ENCODE results near the gene KRT15.

Gene KRT15

DNA sequence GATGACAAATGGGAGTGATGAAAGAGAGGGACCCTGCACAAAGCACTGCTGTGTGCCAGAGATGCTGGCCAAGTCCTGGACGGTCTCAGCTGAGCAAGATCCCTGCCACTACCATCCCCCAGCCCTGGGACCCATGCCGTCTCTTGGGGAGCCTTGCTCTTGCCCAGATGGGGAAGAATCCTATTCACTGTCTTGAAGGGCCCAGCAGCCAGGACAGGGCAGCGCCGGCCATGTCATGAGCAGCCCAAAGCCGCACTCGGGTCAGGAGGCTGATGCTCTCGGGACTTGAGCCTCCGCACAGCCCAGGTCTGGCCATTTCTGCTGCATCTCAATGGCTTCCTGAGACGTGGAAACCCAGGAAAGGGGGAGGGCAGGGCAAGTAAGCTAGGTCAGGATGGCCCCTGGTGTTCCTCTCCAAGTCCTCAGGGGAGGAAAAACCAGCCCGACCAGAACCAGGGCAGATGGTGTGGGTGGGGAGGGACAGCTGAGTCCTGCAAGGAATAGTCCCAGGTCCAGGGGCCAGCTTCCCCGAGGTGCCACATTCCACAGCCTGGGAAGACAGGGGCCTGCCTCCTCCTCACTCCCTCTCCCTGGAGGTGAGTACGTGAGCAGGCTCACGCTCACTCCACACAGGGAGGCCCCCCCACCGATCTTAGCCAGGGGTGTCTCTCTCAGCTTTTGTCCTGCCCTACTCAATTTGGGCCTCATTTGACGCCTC is 17.2 kb upstream of the KRT15 start:
- Histone ChIP-seq H3K27ac (ENCODE audit: low read depth, low read length) (no peak overlapping the region), H3K4me1 (ENCODE audit: control insufficient read depth, insufficient read depth, low read length) (peaks cover 9% of the 10 kb centered on the region; the same call in 1 of the 2 replicates), H3K9ac (ENCODE audit: low read depth, low read length) (no peak overlapping the region), H3K4me3 (ENCODE audit: low read depth, low read length) (no peak overlapping the region), H3K36me3 (ENCODE audit: control insufficient read depth, insufficient read depth, low read length) (no peaks in the 10 kb centered on the region), H3K9me3 (ENCODE audit: control insufficient read depth, insufficient read depth, low read length) (no peaks in the 10 kb centered on the region), H3K27me3 (ENCODE audit: control insufficient read depth, insufficient read depth, low read length) (no peaks in the 10 kb centered on the region)

DNA sequence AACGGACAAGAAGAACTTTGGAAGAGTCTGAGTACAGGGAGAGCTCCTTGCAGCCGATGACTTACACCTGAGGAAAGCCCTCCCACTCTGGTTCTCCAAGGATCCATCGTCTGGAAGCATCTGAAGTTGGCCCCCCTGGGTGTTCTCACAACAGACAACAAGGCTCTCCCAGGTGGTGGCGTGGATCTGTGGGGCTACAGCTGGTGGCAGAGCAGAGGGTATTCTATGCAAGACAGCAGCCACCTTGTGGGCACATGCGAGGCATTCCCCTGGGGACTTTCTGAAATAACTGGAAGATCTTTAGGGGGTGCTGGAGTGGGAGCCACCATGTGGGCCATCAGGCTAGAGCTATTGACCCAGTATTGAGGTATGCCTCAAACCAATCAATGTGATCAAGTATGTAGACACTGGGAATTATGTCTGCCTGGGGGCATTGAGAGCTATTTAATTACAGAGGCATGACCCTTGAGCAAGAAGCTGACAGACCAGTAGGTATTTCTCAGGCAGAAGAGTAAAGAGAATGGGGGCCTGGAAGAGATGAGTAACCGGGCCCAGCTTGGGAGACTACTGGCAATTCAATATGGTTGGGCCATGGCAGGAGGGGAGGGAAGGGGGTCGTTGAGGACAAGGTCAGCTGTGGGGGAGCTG is 16.3 kb upstream of the KRT15 start:
- no peak overlapping the region for H3K9ac ChIP-seq (ENCODE audit: low read depth, low read length)
- no peak overlapping the region for H3K27ac ChIP-seq (ENCODE audit: low read depth, low read length)
- peaks cover 9% of the 10 kb centered on the region; the same call in 1 of the 2 replicates for H3K4me1 ChIP-seq (ENCODE audit: control insufficient read depth, insufficient read depth, low read length)
- H3K36me3 ChIP-seq (ENCODE audit: control insufficient read depth, insufficient read depth, low read length): no peaks in the 10 kb centered on the region
- H3K4me3 ChIP-seq (ENCODE audit: low read depth, low read length): no peak overlapping the region
- H3K9me3 ChIP-seq (ENCODE audit: control insufficient read depth, insufficient read depth, low read length): no peaks in the 10 kb centered on the region
- H3K27me3 ChIP-seq (ENCODE audit: control insufficient read depth, insufficient read depth, low read length): no peaks in the 10 kb centered on the region

DNA sequence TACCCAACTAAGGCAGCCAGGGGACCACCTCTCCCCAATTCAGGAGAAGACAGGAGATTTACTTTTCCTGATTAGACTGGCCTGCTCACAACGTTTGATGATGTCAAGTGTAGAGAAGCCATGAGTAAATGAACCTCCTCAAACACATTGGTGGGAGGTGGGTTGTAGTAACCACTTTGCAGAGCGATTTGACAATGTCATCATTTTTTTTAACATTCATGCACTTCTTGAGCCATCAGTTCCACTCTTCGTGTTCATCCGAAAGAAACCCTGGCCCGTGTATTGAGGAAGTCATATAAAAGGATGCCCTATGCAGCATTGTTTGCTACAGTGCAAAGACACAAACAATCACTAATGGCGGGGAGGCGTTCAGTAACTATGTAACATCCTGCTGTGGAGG is 14.9 kb upstream of the KRT15 start:
- H3K4me3 ChIP-seq (ENCODE audit: low read depth, low read length): no peak overlapping the region
- no peak overlapping the region for H3K27ac ChIP-seq (ENCODE audit: low read depth, low read length)
- peaks cover 14% of the 10 kb centered on the region; the same call in 1 of the 2 replicates for H3K4me1 ChIP-seq (ENCODE audit: control insufficient read depth, insufficient read depth, low read length)
- H3K27me3 ChIP-seq (ENCODE audit: control insufficient read depth, insufficient read depth, low read length): no peaks in the 10 kb centered on the region
- H3K36me3 ChIP-seq (ENCODE audit: control insufficient read depth, insufficient read depth, low read length): no peaks in the 10 kb centered on the region
- no peak overlapping the region for H3K9ac ChIP-seq (ENCODE audit: low read depth, low read length)
- no peaks in the 10 kb centered on the region for H3K9me3 ChIP-seq (ENCODE audit: control insufficient read depth, insufficient read depth, low read length)

DNA sequence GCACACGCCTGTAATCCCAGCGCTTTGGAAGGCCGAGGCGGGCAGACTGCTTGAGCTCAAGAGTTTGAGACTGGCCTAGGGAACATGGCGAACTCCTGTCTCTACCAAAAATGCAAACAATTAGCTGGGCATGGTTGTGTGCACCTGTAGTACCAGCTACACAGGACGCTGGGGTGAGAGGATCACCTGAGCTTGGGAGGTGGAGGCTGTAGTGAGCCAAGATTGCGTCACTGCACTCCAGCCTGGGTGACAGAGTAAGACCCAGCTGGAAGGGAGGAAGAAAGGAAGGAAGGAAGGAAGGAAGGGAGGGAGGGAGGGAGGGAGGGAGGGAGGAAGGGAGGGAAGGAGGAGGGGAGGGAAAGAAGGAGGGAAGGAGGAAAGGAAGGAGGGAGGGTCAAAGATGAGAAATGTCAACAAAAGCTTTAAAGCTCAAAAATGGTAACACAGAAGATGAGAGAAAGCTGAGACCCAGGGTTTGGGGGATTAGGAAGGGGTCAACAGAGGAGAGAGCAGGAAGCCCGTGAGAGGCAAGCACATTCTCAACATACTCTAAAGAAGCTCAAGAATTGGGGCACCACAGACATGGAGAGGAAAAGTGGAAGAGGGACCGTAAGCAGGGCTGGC is 14.4 kb upstream of the KRT15 start:
- Histone ChIP-seq H3K27ac (ENCODE audit: low read depth, low read length) (no peak overlapping the region), H3K36me3 (ENCODE audit: control insufficient read depth, insufficient read depth, low read length) (no peaks in the 10 kb centered on the region), H3K4me1 (ENCODE audit: control insufficient read depth, insufficient read depth, low read length) (peaks cover 15% of the 10 kb centered on the region), H3K27me3 (ENCODE audit: control insufficient read depth, insufficient read depth, low read length) (no peaks in the 10 kb centered on the region), H3K9me3 (ENCODE audit: control insufficient read depth, insufficient read depth, low read length) (no peaks in the 10 kb centered on the region), H3K4me3 (ENCODE audit: low read depth, low read length) (no peak overlapping the region), H3K9ac (ENCODE audit: low read depth, low read length) (no peak overlapping the region)

DNA sequence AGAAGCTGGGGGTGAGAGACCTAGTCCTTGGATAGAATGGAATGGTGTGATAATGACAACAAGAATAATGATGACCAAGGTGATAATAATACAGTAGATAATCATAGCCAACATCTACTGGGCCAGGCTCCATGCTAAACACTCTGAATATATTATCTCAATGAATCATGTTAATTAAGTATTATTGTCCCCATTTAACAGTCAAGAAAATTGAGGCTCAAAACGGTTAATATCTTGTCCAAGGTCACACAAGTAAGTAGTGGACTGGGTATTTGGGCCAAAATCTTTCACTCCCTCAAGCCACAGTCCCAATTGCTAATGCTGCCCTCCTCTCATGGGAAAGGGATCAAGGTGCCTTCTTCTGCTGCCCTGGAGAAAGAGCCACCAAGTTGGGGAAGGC is 13.3 kb upstream of the KRT15 start:
- Histone ChIP-seq H3K4me3 (ENCODE audit: low read depth, low read length) (no peak overlapping the region), H3K4me1 (ENCODE audit: control insufficient read depth, insufficient read depth, low read length) (peaks cover 15% of the 10 kb centered on the region), H3K27me3 (ENCODE audit: control insufficient read depth, insufficient read depth, low read length) (no peaks in the 10 kb centered on the region), H3K9ac (ENCODE audit: low read depth, low read length) (no peak overlapping the region), H3K27ac (ENCODE audit: low read depth, low read length) (no peak overlapping the region), H3K36me3 (ENCODE audit: control insufficient read depth, insufficient read depth, low read length) (no peaks in the 10 kb centered on the region), H3K9me3 (ENCODE audit: control insufficient read depth, insufficient read depth, low read length) (no peaks in the 10 kb centered on the region)

DNA sequence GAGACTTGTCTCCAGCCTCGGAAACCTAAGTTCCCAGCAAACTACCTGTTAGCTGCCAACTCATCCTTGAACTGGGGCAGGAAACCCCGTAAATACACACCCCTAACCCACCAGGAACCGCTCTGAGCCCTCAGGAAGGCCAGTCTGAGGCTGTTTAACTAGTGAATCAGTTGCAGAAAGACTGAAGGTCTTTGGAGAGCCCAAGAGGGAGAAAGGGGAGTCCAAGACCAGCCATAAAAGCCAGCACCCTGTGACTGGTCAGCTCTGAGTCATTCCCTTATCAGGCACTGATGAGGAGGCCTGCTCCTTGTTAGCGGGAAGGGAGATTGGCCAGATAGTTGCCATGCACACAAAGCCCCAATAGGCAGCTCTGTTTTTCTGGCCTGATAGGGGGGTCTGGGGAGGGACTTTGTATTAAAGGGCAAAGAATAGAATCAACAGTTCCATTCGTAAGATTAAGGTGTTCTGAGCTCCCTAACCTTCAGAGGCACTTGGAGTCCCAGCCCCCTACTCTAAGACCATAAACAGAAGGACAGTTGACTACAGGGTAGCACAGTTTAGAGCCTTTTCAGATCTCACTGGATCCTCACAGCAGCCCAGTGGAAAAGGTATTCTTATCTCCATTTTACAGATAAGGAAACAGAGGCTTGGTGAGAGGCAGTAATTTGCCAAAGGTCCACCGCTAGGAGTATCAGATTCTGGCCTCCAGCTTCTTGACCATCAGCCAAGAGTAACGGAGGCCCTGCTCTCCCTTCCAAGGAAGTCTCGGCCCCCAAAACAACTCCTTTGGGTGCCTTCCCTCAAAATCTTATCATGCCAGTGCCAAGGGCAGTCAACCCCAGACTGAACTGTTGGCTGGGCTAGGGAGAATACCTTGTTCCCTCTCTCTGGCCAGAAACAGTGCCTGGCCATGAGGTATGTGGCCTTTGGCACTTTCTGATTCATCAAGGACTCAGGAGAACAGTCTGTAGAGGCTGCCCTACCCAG is 11.7 kb upstream of the KRT15 start:
- Histone ChIP-seq H3K36me3 (ENCODE audit: control insufficient read depth, insufficient read depth, low read length) (peaks cover 3% of the 10 kb centered on the region), H3K9me3 (ENCODE audit: control insufficient read depth, insufficient read depth, low read length) (no peaks in the 10 kb centered on the region), H3K9ac (ENCODE audit: low read depth, low read length) (no peak overlapping the region), H3K4me3 (ENCODE audit: low read depth, low read length) (no peak overlapping the region), H3K4me1 (ENCODE audit: control insufficient read depth, insufficient read depth, low read length) (peaks cover 17% of the 10 kb centered on the region), H3K27me3 (ENCODE audit: control insufficient read depth, insufficient read depth, low read length) (no peaks in the 10 kb centered on the region), H3K27ac (ENCODE audit: low read depth, low read length) (peak overlapping the region; percentile 78)

DNA sequence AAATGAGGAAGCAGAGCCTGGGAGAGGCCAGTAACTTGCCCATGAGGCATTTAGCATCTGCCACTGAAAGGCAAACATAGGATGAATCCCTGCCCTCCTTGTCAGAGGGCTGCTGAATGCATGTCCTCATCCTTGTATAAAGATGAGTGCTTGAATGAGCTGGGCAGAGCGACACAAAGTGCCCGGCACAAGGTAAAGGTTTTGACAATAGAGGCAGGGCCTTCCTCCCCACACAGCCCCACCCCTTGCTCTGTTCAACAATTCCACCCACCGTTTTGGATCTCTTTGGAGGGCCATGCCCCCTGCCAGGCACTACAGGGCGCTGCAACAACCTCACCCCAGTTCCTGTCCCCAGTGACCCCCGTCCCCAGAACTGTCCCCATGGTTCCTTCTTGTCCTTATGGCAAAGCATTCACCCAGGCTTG is 10.8 kb upstream of the KRT15 start:
- Histone ChIP-seq H3K4me1 (ENCODE audit: control insufficient read depth, insufficient read depth, low read length) (peaks cover 17% of the 10 kb centered on the region), H3K27me3 (ENCODE audit: control insufficient read depth, insufficient read depth, low read length) (no peaks in the 10 kb centered on the region), H3K36me3 (ENCODE audit: control insufficient read depth, insufficient read depth, low read length) (peaks cover 12% of the 10 kb centered on the region), H3K27ac (ENCODE audit: low read depth, low read length) (peak overlapping the region; percentile 78), H3K4me3 (ENCODE audit: low read depth, low read length) (no peak overlapping the region), H3K9me3 (ENCODE audit: control insufficient read depth, insufficient read depth, low read length) (no peaks in the 10 kb centered on the region), H3K9ac (ENCODE audit: low read depth, low read length) (no peak overlapping the region)

DNA sequence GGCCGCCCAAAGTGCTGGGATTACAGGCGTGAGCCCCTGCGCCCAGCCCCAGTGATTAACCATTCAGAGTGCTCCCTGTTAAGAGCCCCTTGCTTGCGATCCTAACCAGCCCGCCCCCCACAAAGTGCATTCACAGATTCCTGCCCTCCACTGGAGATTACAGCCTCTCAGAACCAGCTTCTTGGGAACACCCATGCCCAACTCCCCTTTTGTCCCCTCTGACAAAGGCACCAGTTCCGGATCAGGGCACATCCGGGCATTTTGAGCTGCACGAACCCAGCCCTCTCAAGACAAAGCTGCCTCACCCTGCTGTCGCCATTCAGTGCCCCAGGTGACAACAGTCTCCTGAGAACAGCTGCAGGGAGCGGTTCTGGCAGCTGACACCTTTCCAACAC is 10.3 kb upstream of the KRT15 start:
- H3K27ac ChIP-seq (ENCODE audit: low read depth, low read length): peak overlapping the region; percentile 78
- H3K9me3 ChIP-seq (ENCODE audit: control insufficient read depth, insufficient read depth, low read length): no peaks in the 10 kb centered on the region
- peaks cover 17% of the 10 kb centered on the region for H3K4me1 ChIP-seq (ENCODE audit: control insufficient read depth, insufficient read depth, low read length)
- no peak overlapping the region for H3K4me3 ChIP-seq (ENCODE audit: low read depth, low read length)
- no peaks in the 10 kb centered on the region for H3K27me3 ChIP-seq (ENCODE audit: control insufficient read depth, insufficient read depth, low read length)
- peaks cover 17% of the 10 kb centered on the region for H3K36me3 ChIP-seq (ENCODE audit: control insufficient read depth, insufficient read depth, low read length)
- H3K9ac ChIP-seq (ENCODE audit: low read depth, low read length): no peak overlapping the region

DNA sequence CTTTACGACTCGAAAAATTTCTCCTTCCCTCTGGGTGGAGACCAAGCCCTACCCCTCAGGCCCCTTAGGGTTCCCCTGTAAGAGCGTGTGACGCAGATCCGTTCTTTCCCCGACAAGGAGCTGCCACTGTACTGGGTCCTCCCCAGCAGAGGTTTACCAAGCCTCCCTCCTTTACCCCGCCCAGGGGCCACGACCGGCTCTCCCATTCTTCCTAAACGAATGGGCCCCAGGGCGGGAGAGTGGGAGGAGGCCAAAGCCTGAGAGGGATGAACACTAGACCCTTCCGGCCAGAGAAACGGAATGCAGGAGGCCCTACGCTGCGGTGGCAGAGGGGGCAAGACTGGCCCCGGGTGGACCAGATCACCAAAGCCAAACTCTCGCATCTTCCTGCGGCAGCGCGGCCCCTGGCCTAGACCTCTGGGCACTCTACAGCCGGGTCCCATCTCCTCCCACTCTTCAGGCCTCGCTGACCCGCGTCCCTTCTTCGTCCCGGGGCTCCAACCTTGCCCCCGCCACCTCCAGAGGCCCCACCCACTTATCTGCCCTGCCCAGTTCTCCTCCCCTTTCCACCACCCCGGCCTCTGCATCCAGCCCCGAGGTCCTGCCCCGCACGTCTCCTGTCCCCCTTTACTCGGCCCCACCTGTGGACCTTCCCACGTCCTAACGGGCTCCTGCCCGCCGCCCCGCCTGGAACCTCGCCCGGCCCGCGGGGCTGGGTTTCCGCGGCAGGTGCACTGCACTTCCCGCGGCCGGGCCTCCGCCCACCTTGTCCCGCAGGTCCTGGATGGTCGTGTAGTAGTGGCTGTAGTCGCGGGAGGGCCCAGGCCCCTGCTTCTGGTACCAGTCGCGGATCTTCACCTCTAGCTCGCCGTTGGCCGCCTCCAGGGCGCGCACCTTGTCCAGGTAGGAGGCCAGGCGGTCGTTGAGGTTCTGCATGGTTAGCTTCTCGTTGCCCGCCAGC is 8.7 kb upstream of the KRT15 start:
- peaks cover 21% of the 10 kb centered on the region for H3K4me1 ChIP-seq (ENCODE audit: control insufficient read depth, insufficient read depth, low read length)
- peak overlapping the region; percentile 86 for H3K9ac ChIP-seq (ENCODE audit: low read depth, low read length)
- H3K27me3 ChIP-seq (ENCODE audit: control insufficient read depth, insufficient read depth, low read length): no peaks in the 10 kb centered on the region
- H3K27ac ChIP-seq (ENCODE audit: low read depth, low read length): peak overlapping the region; percentile 84
- peaks cover 33% of the 10 kb centered on the region for H3K36me3 ChIP-seq (ENCODE audit: control insufficient read depth, insufficient read depth, low read length)
- no peaks in the 10 kb centered on the region for H3K9me3 ChIP-seq (ENCODE audit: control insufficient read depth, insufficient read depth, low read length)
- peak overlapping the region; percentile 91 for H3K4me3 ChIP-seq (ENCODE audit: low read depth, low read length)

DNA sequence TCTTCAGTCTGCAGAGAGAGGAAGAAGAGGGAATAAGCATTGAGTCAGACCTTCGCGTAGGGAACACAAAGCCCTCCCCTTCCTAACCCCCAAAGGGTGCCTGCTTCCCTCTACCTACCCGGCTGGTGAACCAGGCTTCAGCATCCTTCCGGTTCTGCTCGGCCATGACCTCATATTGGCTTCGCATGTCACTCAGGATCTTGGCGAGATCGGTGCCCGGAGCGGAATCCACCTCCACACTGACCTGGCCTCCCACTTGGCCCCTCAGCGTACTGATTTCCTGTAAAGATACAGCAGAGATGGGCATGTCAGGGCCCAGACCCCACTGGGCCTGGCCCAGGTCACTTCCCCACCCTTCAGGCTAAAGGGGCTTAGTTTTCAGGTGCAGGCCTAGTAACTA is 5.6 kb upstream of the KRT15 start:
- H3K27ac ChIP-seq (ENCODE audit: low read depth, low read length): no peak overlapping the region
- H3K4me3 ChIP-seq (ENCODE audit: low read depth, low read length): no peak overlapping the region
- H3K4me1 ChIP-seq (ENCODE audit: control insufficient read depth, insufficient read depth, low read length): peaks cover 27% of the 10 kb centered on the region
- H3K9me3 ChIP-seq (ENCODE audit: control insufficient read depth, insufficient read depth, low read length): no peaks in the 10 kb centered on the region
- H3K27me3 ChIP-seq (ENCODE audit: control insufficient read depth, insufficient read depth, low read length): no peaks in the 10 kb centered on the region
- H3K9ac ChIP-seq (ENCODE audit: low read depth, low read length): no peak overlapping the region
- H3K36me3 ChIP-seq (ENCODE audit: control insufficient read depth, insufficient read depth, low read length): peaks cover 33% of the 10 kb centered on the region

All from HUES48 (cell line).